Measurements from ENCODE around the gene SH3TC1. TPM values are rescaled to one million over a fixed set of nuclear protein-coding genes. Genes with fewer than 3 reads are reported as not detected.

SH3TC1 gene
- total and polyA plus RNA-seq, 2 of the 8 experiments (the other 6 are each of a cell fraction or from before 2014, with no cell fraction given), result 0.15 TPM; not detected in 1

- H4K5ac ChIP-seq (ENCODE audit: insufficient read length, low read depth, low read length), result no peak overlapping the region
- peaks cover 3 to 5% of the 10 kb centered on the region in 2 experiments for H4K20me1 ChIP-seq (replicated peaks in 1 of 2; ENCODE audit: control insufficient read depth in 1 of 2, insufficient read depth in 2 of 2, low read length in 2 of 2)
- peaks cover 0 to 5% (median 2%) of the 10 kb centered on the region in 4 experiments; a peak in 4 of 7 replicates for H3K4me1 ChIP-seq (replicated peaks in 1 of 4; ENCODE audit: control insufficient read depth in 3 of 4, insufficient read depth in 4 of 4, low read length in 3 of 4)
- no peak overlapping the region for H4K8ac ChIP-seq (ENCODE audit: extremely low read depth, insufficient read depth, low read length)
- 69% methylated on average over 3 of the region's 3 CpGs; no CpG with 5 or more reads in 1 of the 2 experiments for WGBS, 2 experiments (ENCODE audit: extremely low coverage in 1 of 2, insufficient coverage in 1 of 2, insufficient read length in 1 of 2, insufficient replicate concordance in 2 of 2, low coverage in 1 of 2, low lambda C conversion rate in 2 of 2, missing lambda C conversion rate in 1 of 2)
- no peak overlapping the region for H2BK5ac ChIP-seq (ENCODE audit: low read depth, low read length)
- TF ChIP-seq RNF2 (IDR thresholded peaks at IDR 0.05; ENCODE audit: borderline replicate concordance, low read depth, low read length, missing control alignments, poor library complexity, severe bottlenecking) (no peak), CEBPB (IDR thresholded peaks at IDR 0.05; ENCODE audit: low read depth, low read length) (no peak), TBP (IDR thresholded peaks at IDR 0.05; ENCODE audit: low read depth, low read length) (no peak), RBBP5 (IDR thresholded peaks at IDR 0.05; ENCODE audit: borderline replicate concordance, low read depth, low read length) (no peak), BCL11A (IDR thresholded peaks at IDR 0.05; ENCODE audit: low read depth in 2 of 2, low read length in 2 of 2) (no peak), EZH2 (IDR thresholded peaks at IDR 0.05; ENCODE audit: low read depth, low read length, severe bottlenecking) (no peak), MAFK (IDR thresholded peaks at IDR 0.05; ENCODE audit: low read depth, low read length) (no peak), FOSL1 (IDR thresholded peaks at IDR 0.05; ENCODE audit: insufficient read depth, low read depth, low read length) (no peak), GTF2F1 (IDR thresholded peaks at IDR 0.05; ENCODE audit: borderline replicate concordance, low read depth, low read length) (no peak)
- TF ChIP-seq, protein P1, sequence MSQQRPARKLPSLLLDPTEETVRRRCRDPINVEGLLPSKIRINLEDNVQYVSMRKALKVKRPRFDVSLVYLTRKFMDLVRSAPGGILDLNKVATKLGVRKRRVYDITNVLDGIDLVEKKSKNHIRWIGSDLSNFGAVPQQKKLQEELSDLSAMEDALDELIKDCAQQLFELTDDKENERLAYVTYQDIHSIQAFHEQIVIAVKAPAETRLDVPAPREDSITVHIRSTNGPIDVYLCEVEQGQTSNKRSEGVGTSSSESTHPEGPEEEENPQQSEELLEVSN (IDR thresholded peaks at IDR 0.05), result no peak
- no peak overlapping the region for H3K14ac ChIP-seq (ENCODE audit: insufficient read length)
- no peak overlapping the region for H2BK15ac ChIP-seq (ENCODE audit: low read length)
- H3K4me2 ChIP-seq (ENCODE audit: insufficient read depth in 1 of 2, low read depth in 2 of 2, low read length in 2 of 2), result no peak overlapping the region
- DNase-seq (ENCODE audit: low read depth in 1 of 2, low spot score in 2 of 2), result no peak
- no peaks in the 10 kb centered on the region for H3K36me3 ChIP-seq (ENCODE audit: control insufficient read depth in 2 of 4, insufficient read depth in 4 of 4, low read length in 3 of 4)
- no peak overlapping the region for H3K9ac ChIP-seq (replicated peaks in 1 of 4; ENCODE audit: extremely low read depth in 1 of 4, low read depth in 3 of 4, low read length in 3 of 4)
- no peak overlapping the region for H3K23ac ChIP-seq (ENCODE audit: insufficient read length)
- no peak overlapping the region for H3K18ac ChIP-seq (ENCODE audit: extremely low read depth, low read length)
- no peaks in the 10 kb centered on the region for H3K79me1 ChIP-seq (ENCODE audit: low read depth, low read length)
- no peak overlapping the region for H2BK120ac ChIP-seq (replicated peaks; ENCODE audit: low read depth, low read length)
- peaks cover 6 to 43% (median 30%) of the 10 kb centered on the region in 4 experiments for H3K27me3 ChIP-seq (replicated peaks in 1 of 4; ENCODE audit: control insufficient read depth in 3 of 4, extremely low read depth in 1 of 4, insufficient read depth in 3 of 4, low read length in 3 of 4)
- H3K4me3 ChIP-seq (ENCODE audit: extremely low read depth in 1 of 4, insufficient read depth in 2 of 4, low read depth in 3 of 4, low read length in 4 of 4), result no peak overlapping the region
- no peak overlapping the region for H2AK5ac ChIP-seq (ENCODE audit: low read depth, low read length)
- H3K79me2 ChIP-seq (ENCODE audit: control insufficient read depth in 1 of 2, insufficient read depth in 2 of 2, low read length in 2 of 2), result no peaks in the 10 kb centered on the region
- H3K56ac ChIP-seq (replicated peaks; ENCODE audit: insufficient read length, low read depth, low read length), result no peak overlapping the region
- no peak overlapping the region for H3K27ac ChIP-seq (ENCODE audit: low read depth, low read length)
- no peak overlapping the region for H2AFZ ChIP-seq (ENCODE audit: low read length)
- no peak overlapping the region for H2BK12ac ChIP-seq (ENCODE audit: low read depth, low read length)
- peaks cover 12% of the 10 kb centered on the region; the same call in 1 of the 2 replicates for H3K23me2 ChIP-seq (ENCODE audit: low read depth, low read length)
- ChIA-PET CTCF (ENCODE audit: partially characterized antibody) (no interaction called here), POLR2A (ENCODE audit: partially characterized antibody) (no interaction called here)
- H2BK20ac ChIP-seq (ENCODE audit: low read length), result no peak overlapping the region
- H4K91ac ChIP-seq (replicated peaks; ENCODE audit: insufficient read length, low read length), result no peak overlapping the region
- H3K4ac ChIP-seq (replicated peaks; ENCODE audit: insufficient read length, low read depth, low read length), result no peak overlapping the region
- no peaks in the 10 kb centered on the region for H3K9me3 ChIP-seq (ENCODE audit: insufficient read depth in 2 of 2, low read depth in 1 of 2, low read length in 1 of 2)
- FAIRE-seq, result no peak
These were observed 38.5 kb upstream of the SH3TC1 start for GRCh38 chr4:8160572-8160971.
